Stimulated activated CD4-positive, alpha-beta T cell treated with anti-CD3 and anti-CD28 coated beads, Interleukin-12 subunit alpha, Interleukin-12 subunit beta, amount 100 ng/mL, for 24 hours (primary cell): Measurements from ENCODE around the gene NPIPA3.
"Not testable (repeated sequence)": the region's sequence is repeated elsewhere in the genome, so short reads cannot be mapped to it uniquely, and the experiment has no call there.

ENCODE experiments used
- DNase-seq, 2 experiments: peaks; one replicate each; pipeline ENCODE4 v3.0.0-alpha.2; 2020; ENCODE audit warnings: low read depth in 2 of 2

Gene NPIPA3

DNA sequence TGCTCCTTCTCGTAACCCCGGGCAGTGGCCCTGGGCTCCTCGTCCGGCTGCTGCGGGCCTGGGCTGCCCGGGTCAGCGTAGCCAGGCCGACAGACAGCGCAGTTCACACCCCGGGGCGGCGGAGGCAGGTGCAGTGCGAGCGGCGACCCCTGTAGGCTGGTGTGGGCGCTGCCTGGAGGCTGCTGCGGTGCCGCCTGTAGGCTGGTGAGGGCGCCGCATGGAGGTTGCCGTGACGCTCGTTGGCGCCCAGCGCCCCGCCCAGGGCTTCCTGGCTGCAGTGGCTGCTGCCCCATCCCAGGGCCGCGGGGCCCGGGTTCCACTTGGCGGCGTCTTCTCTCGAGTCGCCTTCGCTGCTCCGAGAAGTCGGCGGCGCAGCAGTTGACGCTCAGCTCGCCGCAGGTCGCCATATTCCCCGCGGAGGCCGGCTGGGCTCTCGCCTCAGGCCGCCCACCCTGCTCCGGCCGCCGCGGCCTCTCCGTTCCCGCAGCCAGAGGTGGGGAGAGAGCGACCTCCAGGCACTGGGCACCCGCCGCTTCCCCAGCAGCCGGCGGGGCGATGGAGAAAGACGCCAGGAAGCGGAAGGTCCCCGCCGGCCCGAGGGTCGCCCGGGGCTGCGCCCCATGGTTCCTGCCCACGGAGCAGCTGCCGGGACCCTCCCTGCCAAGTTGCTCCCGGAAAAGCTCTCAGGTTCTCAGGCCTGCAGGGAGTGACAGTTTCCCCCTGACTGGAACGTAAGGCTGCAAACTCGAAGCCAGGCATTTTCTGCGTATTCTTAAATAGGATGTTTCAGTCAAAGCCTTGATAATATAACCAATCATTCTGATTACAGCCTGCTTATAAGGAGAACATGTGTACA lies 39.3 kb downstream of the NPIPA3 start, which contains the start of gene NPIPA2:
TSS of gene NPIPA2 (plus strand) at position 261 of the 856 bp plus-strand sequence. CDS start 5,533 bp downstream, outside the sequence.
- not testable (repeated sequence) for DNase-seq

DNA sequence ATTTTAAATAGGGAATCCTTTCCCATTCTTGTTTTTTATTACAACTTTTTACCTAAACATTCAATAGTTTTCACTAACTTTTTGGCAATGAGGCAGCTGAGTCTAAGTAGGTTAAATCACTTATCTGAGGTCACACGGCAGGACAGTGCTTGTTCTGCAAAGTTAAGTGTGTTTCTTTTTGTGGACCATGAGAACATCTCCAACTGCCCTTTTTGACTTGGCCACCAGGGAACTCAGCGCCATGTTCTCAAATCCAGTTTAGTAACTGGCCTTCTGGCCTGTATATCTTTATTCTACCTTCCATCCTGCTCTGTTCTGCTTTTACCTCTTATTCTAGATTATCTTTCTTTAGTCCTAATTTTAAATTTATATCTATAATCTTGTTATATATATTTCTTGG lies 70.4 kb downstream of the NPIPA3 start:
- DNase-seq: not testable (repeated sequence)

- not testable (repeated sequence) for DNase-seq
Observed at GRCh38 chr16:14775624-14776023, 72.4 kb downstream of the NPIPA3 start.
